Keratinocyte (primary cell): Measurements from ENCODE around the gene ULK4. TPM values are rescaled to one million over a fixed set of nuclear protein-coding genes. Genes with fewer than 3 reads are reported as not detected.

ENCODE experiments used
- DNase-seq: peaks from one replicate; pipeline ENCODE4 v3.0.0-alpha.2; 2011; ENCODE audit warnings: low read depth, missing footprints, low spot score
- FAIRE-seq: peaks from 2 replicates; lab custom pipeline; 2011; peaks lifted over from hg19 to GRCh38; lab: Jason Lieb, UNC
- H2AFZ ChIP-seq: 2 replicates; pipeline ENCODE4 v1.6.0; 2012; ENCODE audit warnings: low read length, control low read depth, inconsistent platforms; ENCODE audit not compliant: control insufficient read depth
- H3K27ac ChIP-seq: 2 replicates; pipeline ENCODE4 v1.5.1; 2011; ENCODE audit warnings: low read length; ENCODE audit not compliant: control insufficient read depth, insufficient read depth
- H3K27me3 ChIP-seq: 3 replicates; pipeline ENCODE4 v1.6.0; 2011; ENCODE audit warnings: low read length; ENCODE audit not compliant: control insufficient read depth, insufficient read depth; ENCODE audit errors: extremely low read depth
- H3K36me3 ChIP-seq, 2 experiments: 2 replicates in 1 of 2; 3 replicates in 1 of 2; pipeline ENCODE4 v1.5.1; 2011; ENCODE audit warnings: low read length in 2 of 2, mild to moderate bottlenecking in 1 of 2; ENCODE audit not compliant: control insufficient read depth in 2 of 2, insufficient read depth in 2 of 2; ENCODE audit errors: extremely low read depth in 1 of 2
- H3K4me1 ChIP-seq: 3 replicates; pipeline ENCODE4 v1.5.1; 2011; ENCODE audit warnings: low read length; ENCODE audit not compliant: control insufficient read depth, insufficient read depth; ENCODE audit errors: extremely low read depth
- H3K4me2 ChIP-seq: 3 replicates; pipeline ENCODE4 v1.6.0; 2011; ENCODE audit warnings: low read depth, low read length; ENCODE audit not compliant: control insufficient read depth, insufficient read depth; ENCODE audit errors: extremely low read depth
- H3K4me3 ChIP-seq, 3 experiments: fragments of 200-600 bp in 1 of 3; sonication (generic) in 1 of 3; 2 replicates in 2 of 3; 3 replicates in 1 of 3; pipeline ENCODE4 v1.5.1; 2011 to 2016; ENCODE audit warnings: low read length in 3 of 3, mild to moderate bottlenecking in 3 of 3, control low read depth in 2 of 3, inconsistent platforms in 1 of 3, low read depth in 1 of 3, mixed read lengths in 1 of 3, mixed run types in 1 of 3, moderate library complexity in 1 of 3; ENCODE audit not compliant: control insufficient read depth in 2 of 3, insufficient read depth in 2 of 3; ENCODE audit errors: extremely low read depth in 1 of 3
- H3K79me2 ChIP-seq: 2 replicates; pipeline ENCODE4 v1.6.0; 2012; ENCODE audit warnings: low read length; ENCODE audit not compliant: control insufficient read depth, insufficient read depth
- H3K9ac ChIP-seq: 3 replicates; pipeline ENCODE4 v1.6.0; 2011; ENCODE audit warnings: low read length; ENCODE audit not compliant: control insufficient read depth, insufficient read depth; ENCODE audit errors: extremely low read depth
- H3K9me1 ChIP-seq: 3 replicates; pipeline ENCODE4 v1.6.0; 2011; ENCODE audit warnings: low read length; ENCODE audit not compliant: control insufficient read depth, insufficient read depth; ENCODE audit errors: extremely low read depth
- H3K9me3 ChIP-seq: 2 replicates; pipeline ENCODE4 v1.5.1; 2012; ENCODE audit warnings: low read depth, low read length; ENCODE audit not compliant: control insufficient read depth
- H4K20me1 ChIP-seq: 3 replicates; pipeline ENCODE4 v1.6.0; 2011; ENCODE audit warnings: low read length; ENCODE audit not compliant: control insufficient read depth, insufficient read depth; ENCODE audit errors: extremely low read depth
- CTCF ChIP-seq, 3 experiments: IDR thresholded peaks in 1 of 3; conservative IDR thresholded peaks in 1 of 3; optimal IDR thresholded peaks in 1 of 3; 2 replicates in 2 of 3; 3 replicates in 1 of 3; pipeline versions ENCODE3 to v1.5.1; 2011; ENCODE audit warnings: low read length in 3 of 3, mild to moderate bottlenecking in 3 of 3, moderate library complexity in 2 of 3, control low read depth in 1 of 3, inconsistent platforms in 1 of 3; ENCODE audit not compliant: insufficient read depth in 2 of 3; ENCODE audit errors: extremely low read depth in 1 of 3
- EZH2 ChIP-seq: IDR thresholded peaks from one replicate; pipeline ENCODE4 v1.6.1; 2012; ENCODE audit warnings: inconsistent platforms, mild to moderate bottlenecking, low read length, moderate library complexity
- dilution Hi-C: fragments of 300-500 bp; cut with MboI; formaldehyde crosslinking; loops from one replicate; pipeline ENCODE4 v1.7.0; 2020; ENCODE audit warnings: low sequenced_read_pairs; ENCODE audit not compliant: extremely low pct_ligation_motif_present
- polyA plus RNA-seq, 5 experiments: library from polyadenylated mRNA; depleted of rRNA in 3 of 5; stranded (reverse) in 3 of 5; stranded (forward) in 1 of 5; unstranded in 1 of 5; fragments of >200 nt; gene quantifications; 1 replicate in 1 of 5; 2 replicates in 3 of 5; 3 replicates in 1 of 5; pipeline versions ENCODE4 v1.2.1 to v1.2.3, GENCODE V29; 2011 to 2012; ENCODE audit warnings: missing spikeins in 2 of 5, low read depth in 1 of 5, low replicate concordance in 1 of 5

Gene ULK4
- polyA plus RNA-seq, 1 donor (not counting 4 experiments of a cell fraction or from before 2014, with no cell fraction given) = 6.1 TPM

GRCh38 chr3:41638381-41638780 lies 323.5 kb downstream of the ULK4 start:
- no peaks in the 10 kb centered on the region for H4K20me1 ChIP-seq
- TF ChIP-seq CTCF (optimal IDR thresholded peaks at IDR 0.05 in 1 of 3, IDR thresholded peaks at IDR 0.05 in 1 of 3, conservative IDR thresholded peaks at IDR 0.05 in 1 of 3; ENCODE audit: extremely low read depth in 1 of 3, insufficient read depth in 2 of 3, low read length in 3 of 3) (no peak), EZH2 (no peak)
- DNase-seq (no peak), FAIRE-seq (no peak)
- no peak overlapping the region for H2AFZ ChIP-seq
- H3K9me1 ChIP-seq = no peaks in the 10 kb centered on the region
- H3K4me2 ChIP-seq = no peak overlapping the region
- no peaks in the 10 kb centered on the region for H3K79me2 ChIP-seq
- no peaks in the 10 kb centered on the region for H3K9me3 ChIP-seq
- H3K36me3 ChIP-seq = no peaks in the 10 kb centered on the region
- dilution Hi-C loops = no loop called here
- H3K9ac ChIP-seq = no peak overlapping the region
- peaks cover 7% of the 10 kb centered on the region for H3K4me1 ChIP-seq
- no peaks in the 10 kb centered on the region for H3K27me3 ChIP-seq
- no peak overlapping the region for H3K4me3 ChIP-seq
- no peak overlapping the region for H3K27ac ChIP-seq

GRCh38 chr3:41632700-41633099 lies 329.2 kb downstream of the ULK4 start:
- H4K20me1 ChIP-seq = no peaks in the 10 kb centered on the region
- no peak overlapping the region for H3K4me2 ChIP-seq
- TF ChIP-seq EZH2 (no peak), CTCF (optimal IDR thresholded peaks at IDR 0.05 in 1 of 3, IDR thresholded peaks at IDR 0.05 in 1 of 3, conservative IDR thresholded peaks at IDR 0.05 in 1 of 3; ENCODE audit: extremely low read depth in 1 of 3, insufficient read depth in 2 of 3, low read length in 3 of 3) (no peak)
- no peaks in the 10 kb centered on the region for H3K36me3 ChIP-seq
- no peak overlapping the region for H2AFZ ChIP-seq
- H3K9me3 ChIP-seq = no peaks in the 10 kb centered on the region
- H3K27ac ChIP-seq = no peak overlapping the region
- DNase-seq (no peak), FAIRE-seq (no peak)
- no peaks in the 10 kb centered on the region for H3K79me2 ChIP-seq
- H3K9ac ChIP-seq = no peak overlapping the region
- no peak overlapping the region for H3K4me3 ChIP-seq
- no peaks in the 10 kb centered on the region for H3K4me1 ChIP-seq
- H3K27me3 ChIP-seq = no peaks in the 10 kb centered on the region
- H3K9me1 ChIP-seq = no peaks in the 10 kb centered on the region
- dilution Hi-C loops = no loop called here
